Measurements from ENCODE around the gene EIPR1.
A peak's percentile ranks its signal among the peaks of the same experiment; 100 is the strongest.

Gene EIPR1

DNA sequence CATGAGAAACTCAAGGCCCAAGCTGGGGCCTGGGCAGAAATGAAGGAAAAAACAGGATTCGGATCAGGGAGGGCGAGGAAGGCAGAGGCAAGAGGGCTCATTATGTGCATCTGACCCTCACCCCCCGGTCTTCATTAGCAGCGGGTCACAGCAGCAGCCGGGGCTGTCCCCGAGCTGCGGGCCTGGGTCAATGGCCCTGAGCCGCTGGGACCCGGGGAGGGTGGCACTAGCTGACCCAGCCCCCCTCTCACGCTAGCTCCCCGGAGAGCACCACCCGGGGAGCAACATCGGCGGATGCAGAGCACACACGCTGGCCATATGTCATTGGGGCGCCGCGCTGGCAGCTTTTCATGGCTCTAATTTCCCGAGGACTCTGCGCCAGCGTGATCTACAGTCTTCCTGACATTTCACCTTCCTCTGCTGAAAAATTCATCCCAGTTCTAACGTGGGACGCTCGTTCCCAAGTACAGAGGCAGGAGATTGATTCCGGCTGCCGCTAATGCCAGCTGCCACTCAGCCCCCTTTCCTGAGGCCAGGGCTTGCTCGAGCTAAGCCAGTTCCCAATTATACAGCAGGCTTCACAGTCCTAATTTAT is 63.7 kb downstream of the EIPR1 start:
- H3K9ac ChIP-seq (ENCODE audit: low read length), result peak overlapping the region; percentile 8
- no peak overlapping the region for H2BK12ac ChIP-seq (ENCODE audit: low read length in 2 of 2)
- H4K91ac ChIP-seq (ENCODE audit: low read length), result no peak overlapping the region
- H2BK15ac ChIP-seq (ENCODE audit: low read depth, poor library complexity, severe bottlenecking), result no peak overlapping the region
- no peaks in the 10 kb centered on the region for H3K9me3 ChIP-seq (ENCODE audit: control insufficient read depth, low read length)
- no peak overlapping the region for H4K8ac ChIP-seq (ENCODE audit: low read length)
- peaks cover 9% of the 10 kb centered on the region for H3K4me1 ChIP-seq (ENCODE audit: control insufficient read depth, insufficient read depth, low read depth, low read length)
- H2AFZ ChIP-seq (ENCODE audit: low read depth, low read length), result no peak overlapping the region
- H3K79me1 ChIP-seq (replicated peaks; ENCODE audit: low read length, poor library complexity, severe bottlenecking), result peaks cover 54% of the 10 kb centered on the region
- no peak overlapping the region for H2AK5ac ChIP-seq (ENCODE audit: low read length, severe bottlenecking)
- H3K4me2 ChIP-seq (ENCODE audit: low read length, poor library complexity, severe bottlenecking), result no peak overlapping the region
- no peak overlapping the region for H3K27ac ChIP-seq (ENCODE audit: low read length, poor library complexity, severe bottlenecking)
- H3K23ac ChIP-seq (ENCODE audit: low read length in 2 of 2), result no peak overlapping the region
- no peak overlapping the region for H3K4me3 ChIP-seq (ENCODE audit: insufficient read depth in 1 of 2, low read depth in 1 of 2, low read length in 2 of 2)
- no peak overlapping the region for H2BK5ac ChIP-seq (ENCODE audit: low read depth, low read length, poor library complexity, severe bottlenecking)
- DNase-seq, result no peak
- no peak overlapping the region for H3K14ac ChIP-seq (ENCODE audit: low read length in 2 of 2)
- no peak overlapping the region for H3K4ac ChIP-seq (ENCODE audit: low read depth in 1 of 2, low read length in 2 of 2)
- no peaks in the 10 kb centered on the region for H3K27me3 ChIP-seq (ENCODE audit: control insufficient read depth in 1 of 2, insufficient read depth in 1 of 2, low read length in 2 of 2)
- 93% methylated on average over 26 of the region's 27 CpGs for WGBS
- no peak overlapping the region for H3K18ac ChIP-seq (ENCODE audit: low read depth in 1 of 2, low read length in 2 of 2)
- H3K36me3 ChIP-seq (ENCODE audit: control insufficient read depth in 1 of 2, insufficient read depth in 2 of 2, low read depth in 1 of 2, low read length in 2 of 2), result peaks cover 7 to 23% of the 10 kb centered on the region in 2 experiments
- H2BK120ac ChIP-seq (ENCODE audit: low read depth, low read length), result no peak overlapping the region

DNA sequence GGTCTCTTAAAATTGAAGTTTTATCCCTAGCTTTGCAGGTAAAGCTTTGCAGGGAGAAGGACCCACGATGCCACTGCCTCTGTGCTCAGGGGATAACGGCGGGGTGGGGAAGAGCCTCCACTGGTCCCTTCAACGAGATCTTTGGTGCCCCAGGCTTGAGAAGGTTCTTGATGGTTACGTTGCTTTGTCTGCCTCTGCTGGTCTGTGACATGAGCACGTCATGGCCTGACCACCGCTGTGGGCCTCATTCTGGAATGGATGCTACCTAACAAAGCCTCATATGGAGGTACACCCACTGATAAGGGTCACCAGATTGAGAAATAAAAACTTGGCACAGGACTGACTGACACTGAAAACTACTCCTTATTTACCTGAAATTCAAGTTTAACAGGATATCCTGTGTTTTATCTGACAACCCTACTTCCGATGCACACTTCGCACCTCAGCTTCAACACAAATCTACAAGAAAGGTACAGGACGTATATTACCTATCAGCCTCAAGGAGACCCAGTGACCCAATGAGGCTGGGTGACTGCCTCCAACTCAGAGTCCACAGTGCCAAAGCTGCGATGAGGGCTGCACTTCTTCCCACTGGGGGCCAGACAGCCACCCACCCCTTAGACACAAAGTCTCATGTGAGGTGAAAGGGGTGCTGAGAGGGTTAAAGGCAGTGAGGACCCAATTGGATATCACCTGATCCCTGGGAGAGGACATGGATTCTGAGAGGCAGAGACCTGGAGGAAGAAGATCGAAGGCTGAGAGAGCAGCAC is 64.9 kb downstream of the EIPR1 start:
- Histone ChIP-seq H4K8ac (ENCODE audit: low read length) (no peak overlapping the region), H3K14ac (ENCODE audit: low read length in 2 of 2) (no peak overlapping the region), H3K9ac (ENCODE audit: low read length) (no peak overlapping the region), H2BK120ac (ENCODE audit: low read depth, low read length) (no peak overlapping the region), H2AFZ (ENCODE audit: low read depth, low read length) (no peak overlapping the region), H3K9me3 (ENCODE audit: control insufficient read depth, low read length) (no peaks in the 10 kb centered on the region), H3K27ac (ENCODE audit: low read length, poor library complexity, severe bottlenecking) (no peak overlapping the region), H2AK5ac (ENCODE audit: low read length, severe bottlenecking) (no peak overlapping the region), H2BK12ac (ENCODE audit: low read length in 2 of 2) (no peak overlapping the region), H3K4me3 (ENCODE audit: insufficient read depth in 1 of 2, low read depth in 1 of 2, low read length in 2 of 2) (no peak overlapping the region), H3K79me1 (replicated peaks; ENCODE audit: low read length, poor library complexity, severe bottlenecking) (peaks cover 47% of the 10 kb centered on the region), H3K23ac (ENCODE audit: low read length in 2 of 2) (no peak overlapping the region), H3K18ac (ENCODE audit: low read depth in 1 of 2, low read length in 2 of 2) (no peak overlapping the region), H4K91ac (ENCODE audit: low read length) (no peak overlapping the region), H3K36me3 (ENCODE audit: control insufficient read depth in 1 of 2, insufficient read depth in 2 of 2, low read depth in 1 of 2, low read length in 2 of 2) (peaks cover 0 to 14% of the 10 kb centered on the region in 2 experiments), H2BK15ac (ENCODE audit: low read depth, poor library complexity, severe bottlenecking) (no peak overlapping the region), H3K4me1 (ENCODE audit: control insufficient read depth, insufficient read depth, low read depth, low read length) (peaks cover 8% of the 10 kb centered on the region), H3K4ac (ENCODE audit: low read depth in 1 of 2, low read length in 2 of 2) (no peak overlapping the region), H3K4me2 (ENCODE audit: low read length, poor library complexity, severe bottlenecking) (no peak overlapping the region), H3K27me3 (ENCODE audit: control insufficient read depth in 1 of 2, insufficient read depth in 1 of 2, low read length in 2 of 2) (no peaks in the 10 kb centered on the region), H2BK5ac (ENCODE audit: low read depth, low read length, poor library complexity, severe bottlenecking) (no peak overlapping the region)
- WGBS, result 97% methylated on average over 12 of the region's 12 CpGs
- no peak for DNase-seq

DNA sequence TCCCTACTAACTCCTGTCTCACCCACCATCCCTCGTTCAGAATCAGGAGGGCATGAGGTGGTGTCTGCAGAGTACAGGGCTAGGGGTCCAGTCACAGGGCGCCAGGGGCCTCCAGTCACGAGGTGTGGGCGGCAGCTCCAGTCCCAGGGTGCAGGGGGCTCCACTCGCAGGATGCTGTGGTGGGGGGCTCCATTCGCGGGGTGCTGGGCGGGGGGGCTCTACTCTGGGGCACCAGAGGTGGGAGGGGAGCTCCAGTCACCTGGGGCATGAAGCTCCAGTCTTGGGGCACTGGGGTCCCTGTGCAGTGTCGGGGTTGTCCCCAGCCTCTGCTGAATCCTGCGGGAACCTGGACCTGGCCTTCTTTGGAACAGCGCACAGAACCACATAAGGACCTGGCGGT is 66.0 kb downstream of the EIPR1 start:
- no peak overlapping the region for H2BK120ac ChIP-seq (ENCODE audit: low read depth, low read length)
- H4K8ac ChIP-seq (ENCODE audit: low read length), result no peak overlapping the region
- no peaks in the 10 kb centered on the region for H3K27me3 ChIP-seq (ENCODE audit: control insufficient read depth in 1 of 2, insufficient read depth in 1 of 2, low read length in 2 of 2)
- no peak for DNase-seq
- H3K9ac ChIP-seq (ENCODE audit: low read length), result no peak overlapping the region
- no peak overlapping the region for H3K27ac ChIP-seq (ENCODE audit: low read length, poor library complexity, severe bottlenecking)
- no peak overlapping the region for H4K91ac ChIP-seq (ENCODE audit: low read length)
- H3K14ac ChIP-seq (ENCODE audit: low read length in 2 of 2), result peak overlapping the region in 1 of 2 experiments; percentile 36
- no peak overlapping the region for H2BK12ac ChIP-seq (ENCODE audit: low read length in 2 of 2)
- H2BK5ac ChIP-seq (ENCODE audit: low read depth, low read length, poor library complexity, severe bottlenecking), result no peak overlapping the region
- no peak overlapping the region for H2BK15ac ChIP-seq (ENCODE audit: low read depth, poor library complexity, severe bottlenecking)
- 98% methylated on average over 12 of the region's 12 CpGs for WGBS
- no peak overlapping the region for H3K4ac ChIP-seq (ENCODE audit: low read depth in 1 of 2, low read length in 2 of 2)
- no peak overlapping the region for H2AFZ ChIP-seq (ENCODE audit: low read depth, low read length)
- no peak overlapping the region for H3K23ac ChIP-seq (ENCODE audit: low read length in 2 of 2)
- no peak overlapping the region for H3K18ac ChIP-seq (ENCODE audit: low read depth in 1 of 2, low read length in 2 of 2)
- H2AK5ac ChIP-seq (ENCODE audit: low read length, severe bottlenecking), result no peak overlapping the region
- H3K4me3 ChIP-seq (ENCODE audit: insufficient read depth in 1 of 2, low read depth in 1 of 2, low read length in 2 of 2), result no peak overlapping the region
- peaks cover 6% of the 10 kb centered on the region for H3K4me1 ChIP-seq (ENCODE audit: control insufficient read depth, insufficient read depth, low read depth, low read length)
- H3K79me1 ChIP-seq (replicated peaks; ENCODE audit: low read length, poor library complexity, severe bottlenecking), result peaks cover 41% of the 10 kb centered on the region
- H3K9me3 ChIP-seq (ENCODE audit: control insufficient read depth, low read length), result no peaks in the 10 kb centered on the region
- H3K36me3 ChIP-seq (ENCODE audit: control insufficient read depth in 1 of 2, insufficient read depth in 2 of 2, low read depth in 1 of 2, low read length in 2 of 2), result peaks cover 0 to 8% of the 10 kb centered on the region in 2 experiments
- no peak overlapping the region for H3K4me2 ChIP-seq (ENCODE audit: low read length, poor library complexity, severe bottlenecking)

DNA sequence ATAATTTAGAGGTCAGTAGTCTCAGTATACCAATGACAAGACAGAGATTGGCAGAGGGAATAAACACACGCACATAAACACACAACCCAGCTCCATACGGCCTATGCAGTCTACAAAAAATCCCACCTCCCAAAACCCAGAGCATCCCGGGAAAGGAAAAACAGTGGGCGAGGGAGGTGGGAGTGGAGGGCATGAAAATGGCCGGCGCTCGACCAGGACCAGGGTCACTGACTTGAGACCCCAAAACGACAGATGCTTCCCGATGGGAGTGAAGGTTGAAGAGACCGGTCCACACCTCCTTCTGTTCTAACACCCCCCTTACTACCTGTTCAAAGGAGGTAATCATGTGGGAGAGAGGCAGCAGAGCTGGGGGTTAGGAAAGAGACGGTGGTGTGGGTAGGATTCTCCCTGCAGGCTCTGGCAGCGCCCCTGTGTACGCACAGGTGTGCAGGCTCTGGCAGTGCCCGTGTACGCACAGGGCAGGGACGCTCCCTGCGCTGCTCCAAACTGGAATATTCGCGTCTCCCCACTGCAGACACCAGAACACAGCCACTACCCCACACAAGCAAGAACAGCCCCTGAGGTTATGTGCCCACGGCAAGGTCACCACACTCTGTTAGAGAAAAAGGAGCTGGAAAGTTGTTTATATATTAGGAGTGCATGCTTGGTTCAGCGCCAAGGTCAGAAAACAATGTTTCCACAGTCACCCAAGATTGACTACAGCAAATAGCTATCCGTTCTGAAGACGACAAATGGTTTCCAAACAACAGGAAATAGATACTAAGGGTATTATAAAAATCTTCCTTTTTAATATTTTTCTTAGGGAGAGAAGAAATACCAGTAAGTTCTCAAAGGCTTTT is 67.9 kb downstream of the EIPR1 start:
- no peaks in the 10 kb centered on the region for H3K27me3 ChIP-seq (ENCODE audit: control insufficient read depth in 1 of 2, insufficient read depth in 1 of 2, low read length in 2 of 2)
- no peak for DNase-seq
- H3K4me3 ChIP-seq (ENCODE audit: insufficient read depth in 1 of 2, low read depth in 1 of 2, low read length in 2 of 2), result no peak overlapping the region
- H3K18ac ChIP-seq (ENCODE audit: low read depth in 1 of 2, low read length in 2 of 2), result peak overlapping the region in 1 of 2 experiments; percentile 16
- no peak overlapping the region for H4K8ac ChIP-seq (ENCODE audit: low read length)
- H2AK5ac ChIP-seq (ENCODE audit: low read length, severe bottlenecking), result no peak overlapping the region
- H3K9ac ChIP-seq (ENCODE audit: low read length), result no peak overlapping the region
- H2AFZ ChIP-seq (ENCODE audit: low read depth, low read length), result no peak overlapping the region
- WGBS, result 100% methylated on average over 2 of the region's 23 CpGs
- H3K4ac ChIP-seq (ENCODE audit: low read depth in 1 of 2, low read length in 2 of 2), result peak overlapping the region in 1 of 2 experiments; percentile 38
- H2BK12ac ChIP-seq (ENCODE audit: low read length in 2 of 2), result peak overlapping the region in 1 of 2 experiments; percentile 55
- H3K79me1 ChIP-seq (replicated peaks; ENCODE audit: low read length, poor library complexity, severe bottlenecking), result peaks cover 41% of the 10 kb centered on the region
- no peak overlapping the region for H3K23ac ChIP-seq (ENCODE audit: low read length in 2 of 2)
- no peak overlapping the region for H3K27ac ChIP-seq (ENCODE audit: low read length, poor library complexity, severe bottlenecking)
- no peaks in the 10 kb centered on the region for H3K9me3 ChIP-seq (ENCODE audit: control insufficient read depth, low read length)
- H2BK5ac ChIP-seq (ENCODE audit: low read depth, low read length, poor library complexity, severe bottlenecking), result no peak overlapping the region
- H3K36me3 ChIP-seq (ENCODE audit: control insufficient read depth in 1 of 2, insufficient read depth in 2 of 2, low read depth in 1 of 2, low read length in 2 of 2), result peaks cover 0 to 8% of the 10 kb centered on the region in 2 experiments
- no peak overlapping the region for H2BK15ac ChIP-seq (ENCODE audit: low read depth, poor library complexity, severe bottlenecking)
- no peak overlapping the region for H4K91ac ChIP-seq (ENCODE audit: low read length)
- no peak overlapping the region for H3K4me2 ChIP-seq (ENCODE audit: low read length, poor library complexity, severe bottlenecking)
- peak overlapping the region in 1 of 2 experiments; percentile 59 for H3K14ac ChIP-seq (ENCODE audit: low read length in 2 of 2)
- H3K4me1 ChIP-seq (ENCODE audit: control insufficient read depth, insufficient read depth, low read depth, low read length), result peaks cover 5% of the 10 kb centered on the region
- H2BK120ac ChIP-seq (ENCODE audit: low read depth, low read length), result no peak overlapping the region
